ENCODE measurements around the gene ZNF101.

- TF ChIP-seq MXI1 (IDR thresholded peaks at IDR 0.05; ENCODE audit: borderline replicate concordance, low read depth, low read length) (no peak), CTCF (conservative IDR thresholded peaks at IDR 0.05; ENCODE audit: low read depth, low read length) (no peak)
Observed at GRCh38 chr19:19649155-19649554, 19.5 kb upstream of the ZNF101 start.
